HEK293T (cell line): ENCODE data around the gene TMEM242.

ENCODE experiments used
- ELF4 ChIP-seq: fragments of 450-650 bp; IDR thresholded peaks from 2 replicates; pipeline ENCODE4 v1.6.1; 2017; ENCODE audit warnings: antibody characterized with exemption
- FOXA1 ChIP-seq: fragments of 450-650 bp; IDR thresholded peaks from 2 replicates; pipeline ENCODE4 v1.6.1; 2016; ENCODE audit warnings: mild to moderate bottlenecking
- FOXK2 ChIP-seq: fragments of 450-650 bp; IDR thresholded peaks from 2 replicates; pipeline ENCODE4 v1.6.1; 2016; ENCODE audit warnings: mild to moderate bottlenecking
- FOXM1 ChIP-seq: fragments of 450-650 bp; IDR thresholded peaks from 2 replicates; pipeline ENCODE4 v1.6.1; 2017; ENCODE audit warnings: mild to moderate bottlenecking, borderline replicate concordance
- LEF1 ChIP-seq: fragments of 450-650 bp; IDR thresholded peaks from 2 replicates; pipeline ENCODE4 v1.6.1; 2017; ENCODE audit warnings: mild to moderate bottlenecking, borderline replicate concordance
- NFRKB ChIP-seq: fragments of 450-650 bp; IDR thresholded peaks from 2 replicates; pipeline ENCODE4 v1.6.1; 2016; ENCODE audit warnings: mild to moderate bottlenecking, moderate library complexity
- SP1 ChIP-seq: fragments of 450-650 bp; IDR thresholded peaks from 2 replicates; pipeline ENCODE4 v1.6.1; 2017
- ZNF384 ChIP-seq: fragments of 450-650 bp; IDR thresholded peaks from 2 replicates; pipeline ENCODE4 v1.6.1; 2016

- TF ChIP-seq FOXA1 (no peak), ZNF384 (no peak), NFRKB (no peak), FOXK2 (no peak), LEF1 (no peak), ELF4 (no peak), SP1 (no peak), FOXM1 (no peak)
Observed at GRCh38 chr6:157298216-157298724, 25.0 kb downstream of the TMEM242 start.
